Astrocyte of the spinal cord (primary cell): ENCODE results near the gene TUFT1.

Source experiments
- DNase-seq: peaks from one replicate; pipeline ENCODE4 v3.0.0; 2011; ENCODE audit warnings: low read depth, low spot score
- H3K4me3 ChIP-seq: 2 replicates; pipeline ENCODE4 v1.5.1; 2011; ENCODE audit warnings: low read depth, mild to moderate bottlenecking, low read length, moderate library complexity
- CTCF ChIP-seq: IDR thresholded peaks from 2 replicates; pipeline ENCODE4 v1.5.1; 2012; ENCODE audit warnings: low read depth, mild to moderate bottlenecking, low read length, inconsistent platforms
- in situ Hi-C: cut with HindIII; loops from 2 replicates; pipeline ENCODE4 v1.10.0; 2017; ENCODE audit warnings: low sequenced_read_pairs

The TUFT1 gene

DNA sequence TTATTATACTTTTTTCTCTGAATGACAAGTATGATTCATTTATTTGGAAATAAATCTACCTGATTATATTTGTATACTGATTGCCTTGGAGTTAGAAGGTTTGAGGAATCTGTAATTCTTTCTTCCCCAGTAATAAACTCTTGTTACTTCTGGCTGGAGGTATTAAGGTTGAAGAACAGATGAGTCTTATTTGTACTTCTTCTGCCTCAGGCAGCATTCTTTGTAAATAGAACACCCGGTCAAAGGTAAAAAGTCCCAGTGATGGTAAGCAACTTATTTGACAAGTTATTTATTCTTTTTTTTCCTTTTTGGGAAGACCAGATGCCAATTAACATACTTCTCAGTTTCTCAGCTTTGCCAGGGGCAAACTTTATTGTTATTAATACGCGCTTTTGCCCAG is 84.7 kb downstream of the TUFT1 start:
- H3K4me3 ChIP-seq: no peak overlapping the region
- in situ Hi-C loops: no loop called here
- DNase-seq: no peak
- TF ChIP-seq CTCF: no peak

- in situ Hi-C loops: no loop called here
Observed at GRCh38 chr1:151626740-151627334, 86.7 kb downstream of the TUFT1 start.

GRCh38 chr1:151629278-151629677 is 89.2 kb downstream of the TUFT1 start:
- TF ChIP-seq CTCF: no peak
- in situ Hi-C loops: no loop called here
- H3K4me3 ChIP-seq: no peak overlapping the region
- no peak for DNase-seq

More at GRCh38 chr1:151626740-151627334, 86.7 kb downstream of the TUFT1 start:
- H3K4me3 ChIP-seq: no peak overlapping the region
- no peak for DNase-seq
- TF ChIP-seq CTCF: no peak
